Kidney epithelial cell (primary cell): ENCODE results near the gene TEDC1. TPM values are rescaled to one million over a fixed set of nuclear protein-coding genes. Genes with fewer than 3 reads are reported as not detected.

ENCODE experiments used
- DNase-seq: peaks from one replicate; pipeline ENCODE4 v3.0.0-alpha.2; 2010; ENCODE audit warnings: low read depth
- H3K27me3 ChIP-seq: 2 replicates; pipeline ENCODE4 v1.6.0; 2011; ENCODE audit warnings: low read length; ENCODE audit not compliant: control insufficient read depth, insufficient read depth
- H3K36me3 ChIP-seq: 2 replicates; pipeline ENCODE4 v1.5.1; 2011; ENCODE audit warnings: low read length; ENCODE audit not compliant: control insufficient read depth, insufficient read depth
- H3K4me3 ChIP-seq: 2 replicates; pipeline ENCODE4 v1.5.1; 2011; ENCODE audit warnings: low read depth, mild to moderate bottlenecking, control low read depth, low read length
- CTCF ChIP-seq: IDR thresholded peaks from 2 replicates; pipeline ENCODE4 v1.5.1; 2011; ENCODE audit warnings: mild to moderate bottlenecking, moderate library complexity, low read length, control low read depth, inconsistent platforms; ENCODE audit not compliant: insufficient read depth, poor library complexity, severe bottlenecking
- total RNA-seq: library from RNA; depleted of rRNA; stranded (reverse); fragments of >200 nt; gene quantifications from 2 replicates; pipeline ENCODE4 v1.2.3, GENCODE V29; 2015

Gene TEDC1
- total RNA-seq, 1 donor from 2014 or later = 7.1 TPM

- Histone ChIP-seq H3K27me3 (peaks cover 26% of the 10 kb centered on the region), H3K4me3 (no peak overlapping the region), H3K36me3 (no peaks in the 10 kb centered on the region)
- no peak for DNase-seq
- TF ChIP-seq CTCF = peak; percentile 68
Measured at GRCh38 chr14:105485739-105486162, 5.3 kb upstream of the TEDC1 start.

DNA sequence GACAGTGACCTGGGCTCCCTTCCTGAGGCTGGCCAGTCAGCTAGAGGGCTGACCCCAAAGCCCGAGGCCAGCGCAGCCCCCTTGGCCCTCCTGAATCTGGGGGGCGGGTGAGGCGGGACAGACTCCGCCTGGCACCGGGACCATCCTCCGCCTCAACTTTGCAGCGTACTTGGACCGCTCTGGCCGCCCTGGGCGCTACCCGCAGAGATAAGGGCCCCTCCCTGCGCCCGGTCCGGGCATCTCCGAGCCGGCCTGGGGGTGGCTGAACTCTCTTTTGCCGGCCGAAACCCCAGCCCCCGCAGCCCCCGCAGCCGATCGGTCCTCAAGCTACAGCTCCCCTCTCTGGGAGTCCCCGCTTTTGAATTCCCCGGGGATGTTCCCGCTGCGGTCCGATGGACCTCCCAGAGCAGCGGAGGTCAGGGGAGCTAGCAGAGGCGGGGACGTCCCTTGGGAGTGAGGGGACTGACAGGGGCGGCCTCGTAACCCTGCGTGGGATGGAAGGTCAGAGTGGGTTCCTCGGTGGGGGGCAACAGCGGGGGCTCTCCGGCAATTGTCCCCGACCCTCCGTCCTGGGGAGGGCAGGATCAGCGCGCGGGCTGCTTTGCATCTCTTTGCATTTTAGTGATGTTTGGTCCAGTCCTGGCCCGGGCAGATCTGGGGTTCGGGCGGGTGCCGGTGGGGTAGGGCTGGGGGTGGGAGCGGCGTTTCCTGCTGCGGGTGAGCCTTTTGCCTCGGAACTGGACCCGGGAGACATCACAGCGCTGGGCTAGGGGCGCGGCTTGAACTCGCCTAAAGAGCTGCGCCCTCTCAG lies 4.7 kb upstream of the TEDC1 start, which contains the start of gene CRIP1:
TSS of gene CRIP1 (plus strand) at position 724 of the 811 bp plus-strand sequence. CDS start 374 bp downstream, outside the sequence.
- no peak for DNase-seq
- peak within 1 kb of the TSS; percentile 37 for H3K4me3 ChIP-seq
- H3K27me3 ChIP-seq = peaks cover 26% of the 10 kb centered on the region
- TF ChIP-seq CTCF = no peak
- H3K36me3 ChIP-seq = no peaks in the 10 kb centered on the region

DNA sequence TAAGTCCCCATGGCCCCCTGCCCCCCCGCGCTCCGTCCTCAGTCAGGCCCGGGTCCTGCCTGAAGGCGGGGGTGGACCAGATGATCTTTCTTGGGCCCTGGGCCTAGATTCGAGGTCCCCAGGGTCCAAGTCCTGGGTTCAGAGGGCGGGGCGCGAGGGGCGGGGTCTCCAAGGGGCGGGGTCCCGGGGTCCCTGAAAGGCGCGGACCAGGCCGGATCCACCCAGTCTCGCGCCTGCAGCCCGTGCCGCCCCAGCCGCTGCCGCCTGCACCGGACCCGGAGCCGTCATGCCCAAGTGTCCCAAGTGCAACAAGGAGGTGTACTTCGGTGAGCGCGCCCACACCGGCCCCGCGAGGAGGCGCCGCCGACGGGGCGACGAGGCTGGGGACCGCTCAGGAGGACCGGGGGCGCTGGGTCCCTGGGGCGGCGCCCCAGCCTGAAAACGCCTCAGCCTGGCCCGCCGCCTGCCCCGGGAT lies 4.0 kb upstream of the TEDC1 start:
- no peaks in the 10 kb centered on the region for H3K36me3 ChIP-seq
- peaks cover 26% of the 10 kb centered on the region for H3K27me3 ChIP-seq
- TF ChIP-seq CTCF = no peak
- DNase-seq = no peak
- H3K4me3 ChIP-seq = peak overlapping the region; percentile 37

- H3K36me3 ChIP-seq = no peaks in the 10 kb centered on the region
Measured at GRCh38 chr14:105487449-105487985, 3.5 kb upstream of the TEDC1 start.

GRCh38 chr14:105487986-105488777 lies 2.9 kb upstream of the TEDC1 start:
- no peaks in the 10 kb centered on the region for H3K36me3 ChIP-seq
- peak overlapping the region; percentile 37 for H3K4me3 ChIP-seq
- H3K27me3 ChIP-seq = peaks cover 26% of the 10 kb centered on the region
- no peak for DNase-seq
- no peak for TF ChIP-seq CTCF

More at GRCh38 chr14:105487449-105487985, 3.5 kb upstream of the TEDC1 start:
- TF ChIP-seq CTCF = no peak
- Histone ChIP-seq H3K4me3 (peak overlapping the region; percentile 37), H3K27me3 (peaks cover 26% of the 10 kb centered on the region)
- no peak for DNase-seq
